ENCODE data around the gene TGFB1.

Gene TGFB1

GRCh38 chr19:41362143-41362847, 8.6 kb upstream of the TGFB1 start:
- TF ChIP-seq CTCF (IDR thresholded peaks at IDR 0.05; ENCODE audit: low read depth, low read length, missing control alignments), result no peak
- no peaks in the 10 kb centered on the region for H3K36me3 ChIP-seq (replicated peaks)
- in situ Hi-C loops (cut with HindIII; ENCODE audit: low pct_ligation_motif_present, low sequenced_read_pairs), result no loop called here
- DNase-seq, result no peak
- no peak overlapping the region for H3K27ac ChIP-seq
- no peak overlapping the region for H3K4me3 ChIP-seq (ENCODE audit: low read depth, low read length)
- no peaks in the 10 kb centered on the region for H3K27me3 ChIP-seq (replicated peaks)

- no peak for DNase-seq
- Histone ChIP-seq H3K27me3 (replicated peaks) (no peaks in the 10 kb centered on the region), H3K36me3 (replicated peaks) (no peaks in the 10 kb centered on the region), H3K4me3 (ENCODE audit: low read depth, low read length) (no peak overlapping the region), H3K27ac (no peak overlapping the region)
- no peak for TF ChIP-seq CTCF (IDR thresholded peaks at IDR 0.05; ENCODE audit: low read depth, low read length, missing control alignments)
- in situ Hi-C loops (cut with HindIII; ENCODE audit: low pct_ligation_motif_present, low sequenced_read_pairs), result no loop called here
Observed at GRCh38 chr19:41359741-41360140, 6.0 kb upstream of the TGFB1 start.

GRCh38 chr19:41357746-41358145, 4.0 kb upstream of the TGFB1 start:
- TF ChIP-seq CTCF (IDR thresholded peaks at IDR 0.05; ENCODE audit: low read depth, low read length, missing control alignments), result no peak
- no peak for DNase-seq
- H3K36me3 ChIP-seq (replicated peaks), result no peaks in the 10 kb centered on the region
- in situ Hi-C loops (cut with HindIII; ENCODE audit: low pct_ligation_motif_present, low sequenced_read_pairs), result no loop called here
- H3K27ac ChIP-seq, result no peak overlapping the region
- H3K4me3 ChIP-seq (ENCODE audit: low read depth, low read length), result no peak overlapping the region
- no peaks in the 10 kb centered on the region for H3K27me3 ChIP-seq (replicated peaks)

- no peak for DNase-seq
- H3K36me3 ChIP-seq (replicated peaks), result no peaks in the 10 kb centered on the region
- H3K4me3 ChIP-seq (ENCODE audit: low read depth, low read length), result no peak overlapping the region
- no peak overlapping the region for H3K27ac ChIP-seq
- no peak for TF ChIP-seq CTCF (IDR thresholded peaks at IDR 0.05; ENCODE audit: low read depth, low read length, missing control alignments)
- in situ Hi-C loops (cut with HindIII; ENCODE audit: low pct_ligation_motif_present, low sequenced_read_pairs), result no loop called here
- no peaks in the 10 kb centered on the region for H3K27me3 ChIP-seq (replicated peaks)
Observed at GRCh38 chr19:41356984-41357739, 3.4 kb upstream of the TGFB1 start.

- in situ Hi-C loops (cut with HindIII; ENCODE audit: low pct_ligation_motif_present, low sequenced_read_pairs), result no loop called here
- Histone ChIP-seq H3K4me3 (ENCODE audit: low read depth, low read length) (no peak overlapping the region), H3K27ac (no peak overlapping the region), H3K36me3 (replicated peaks) (no peaks in the 10 kb centered on the region), H3K27me3 (replicated peaks) (no peaks in the 10 kb centered on the region)
- no peak for TF ChIP-seq CTCF (IDR thresholded peaks at IDR 0.05; ENCODE audit: low read depth, low read length, missing control alignments)
- DNase-seq, result no peak
Observed at GRCh38 chr19:41355802-41356201, 2.1 kb upstream of the TGFB1 start.

All from brain microvascular endothelial cell (primary cell).